ENCODE measurements around the gene ATP8A2. TPM values are rescaled to one million over a fixed set of nuclear protein-coding genes. Genes with fewer than 3 reads are reported as not detected.

ATP8A2 gene
- total RNA-seq, 1 donor from 2014 or later = not detected

DNA sequence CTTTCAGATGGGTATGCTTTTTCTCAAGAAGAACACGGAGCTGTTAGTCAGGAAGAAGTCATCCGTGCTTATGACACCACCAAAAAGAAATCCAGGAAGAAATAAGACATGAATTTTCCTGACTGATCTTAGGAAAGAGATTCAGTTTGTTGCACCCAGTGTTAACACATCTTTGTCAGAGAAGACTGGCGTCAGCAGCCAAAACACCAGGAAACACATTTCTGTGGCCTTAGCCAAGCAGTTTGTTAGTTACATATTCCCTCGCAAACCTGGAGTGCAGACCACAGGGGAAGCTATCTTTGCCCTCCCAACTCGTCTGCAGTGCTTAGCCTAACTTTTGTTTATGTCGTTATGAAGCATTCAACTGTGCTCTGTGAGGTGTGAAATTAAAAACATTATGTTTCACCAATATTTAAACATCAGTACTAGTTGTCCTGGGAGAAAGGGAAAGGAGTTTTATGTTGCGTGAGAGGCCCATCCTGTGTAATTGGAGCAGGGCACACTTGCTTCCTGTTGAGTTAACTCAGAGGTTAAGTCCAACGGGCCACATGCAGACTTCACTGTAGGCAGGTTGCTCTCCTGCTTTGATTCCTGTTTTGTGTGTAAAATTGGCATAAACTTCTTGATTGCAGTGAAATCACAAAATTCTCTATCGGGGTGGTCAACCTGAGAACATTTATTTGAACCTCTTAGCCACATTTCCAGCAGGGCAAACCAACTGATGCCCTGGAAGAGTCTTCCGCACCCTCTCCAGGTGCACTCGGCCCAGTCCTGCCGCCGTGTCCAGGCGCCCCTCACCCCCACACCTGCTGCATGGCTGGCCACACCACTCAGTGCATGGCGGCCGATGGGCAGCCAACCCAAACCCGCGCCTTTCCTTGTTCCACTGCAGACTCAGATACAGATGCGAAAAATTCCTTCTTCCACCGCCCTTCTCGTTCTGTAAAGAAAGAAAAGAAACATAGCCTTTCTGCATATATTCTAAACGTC lies 648.4 kb downstream of the ATP8A2 start:
- no peak for ATAC-seq

DNA sequence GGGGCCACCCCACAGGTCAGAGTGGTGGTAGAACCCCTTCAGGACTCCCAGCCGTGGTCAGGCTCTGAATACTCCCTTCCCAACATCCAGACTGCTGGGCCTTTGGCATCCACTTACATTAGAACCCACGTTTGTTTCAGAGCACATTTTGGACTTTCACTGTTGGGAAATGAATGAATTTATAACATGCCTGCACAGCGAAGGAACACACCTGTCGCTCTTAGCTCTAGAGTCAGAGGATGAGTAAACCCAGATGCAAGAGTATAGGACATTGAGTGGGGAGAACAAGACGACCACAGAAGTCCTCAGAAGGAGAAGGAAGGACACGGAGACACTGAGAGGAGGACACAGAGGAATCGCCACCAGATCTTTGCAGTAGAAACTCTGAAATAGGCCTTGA lies 649.1 kb downstream of the ATP8A2 start:
- no peak for ATAC-seq

DNA sequence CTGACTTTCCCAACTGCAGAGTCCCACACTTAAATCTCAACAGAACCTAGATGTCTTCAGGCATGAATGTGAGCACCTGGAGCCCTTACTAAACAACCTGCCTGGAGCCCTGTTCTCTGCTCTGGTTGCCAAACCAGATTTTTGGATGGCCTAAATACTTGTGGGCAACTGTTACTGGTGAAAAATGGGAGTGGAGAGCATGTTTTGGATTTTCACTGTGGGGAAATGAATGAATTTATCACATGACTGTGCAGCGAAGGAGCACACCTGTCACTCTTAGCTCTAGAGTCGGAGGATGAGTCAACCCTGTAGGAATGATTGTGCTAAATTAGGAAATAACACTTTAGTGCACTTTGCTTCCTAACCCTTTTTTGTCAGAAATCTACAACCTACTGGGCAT lies 649.7 kb downstream of the ATP8A2 start:
- peak; percentile 73 for ATAC-seq

DNA sequence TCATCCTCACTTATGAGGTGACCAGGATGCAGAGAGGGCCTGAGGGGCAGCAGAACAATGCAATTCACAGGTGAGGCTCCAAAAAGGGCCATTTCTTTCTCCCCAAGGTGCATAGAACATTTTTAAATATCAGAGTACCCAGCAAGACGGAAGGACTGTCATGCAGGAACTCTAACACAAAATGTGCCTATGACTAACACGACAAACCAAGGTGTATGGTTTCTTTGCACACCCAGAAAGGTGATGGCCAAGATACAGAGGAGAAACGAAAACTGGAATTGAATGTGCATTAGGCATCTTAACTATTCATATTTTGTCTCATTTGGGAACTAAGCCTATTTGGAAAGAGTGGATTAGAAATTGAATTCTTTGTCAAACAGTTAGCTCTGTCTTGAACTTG lies 650.2 kb downstream of the ATP8A2 start:
- no peak for ATAC-seq

DNA sequence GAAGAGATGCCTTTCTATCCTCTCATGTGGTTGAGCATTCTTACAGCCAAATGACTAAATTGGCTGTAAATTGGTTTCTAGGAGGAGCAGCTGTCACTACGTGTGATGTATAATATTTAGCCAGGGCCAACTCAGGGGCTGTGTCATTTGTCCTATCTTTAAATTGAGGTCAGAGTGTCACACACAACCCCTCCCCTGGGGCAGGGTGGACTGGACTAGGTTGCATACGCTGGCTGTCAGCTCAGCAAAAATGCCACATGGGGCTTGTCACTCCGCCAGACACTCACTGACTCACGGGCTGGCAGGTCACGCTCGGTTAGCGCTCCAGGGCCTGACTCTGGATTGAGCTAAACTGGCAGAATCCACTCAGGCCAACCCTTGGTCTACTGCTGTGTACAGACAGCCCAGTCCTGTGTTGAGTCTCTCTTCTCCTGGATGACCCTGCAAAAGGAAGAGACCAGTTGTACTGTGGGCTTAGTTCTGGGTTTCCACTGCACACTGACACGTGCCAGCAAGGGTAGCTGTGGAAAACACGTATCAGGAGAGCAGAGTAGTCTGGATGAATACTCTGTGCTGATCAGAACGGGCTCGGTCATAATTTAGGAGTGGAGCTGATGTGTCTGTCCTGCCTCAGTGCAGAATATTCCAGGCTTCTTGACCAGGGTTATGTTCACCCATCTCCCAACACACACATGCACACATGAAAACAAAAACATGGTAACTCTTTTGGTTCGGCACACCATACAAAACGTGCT lies 650.9 kb downstream of the ATP8A2 start:
- peak; percentile 94 for ATAC-seq

DNA sequence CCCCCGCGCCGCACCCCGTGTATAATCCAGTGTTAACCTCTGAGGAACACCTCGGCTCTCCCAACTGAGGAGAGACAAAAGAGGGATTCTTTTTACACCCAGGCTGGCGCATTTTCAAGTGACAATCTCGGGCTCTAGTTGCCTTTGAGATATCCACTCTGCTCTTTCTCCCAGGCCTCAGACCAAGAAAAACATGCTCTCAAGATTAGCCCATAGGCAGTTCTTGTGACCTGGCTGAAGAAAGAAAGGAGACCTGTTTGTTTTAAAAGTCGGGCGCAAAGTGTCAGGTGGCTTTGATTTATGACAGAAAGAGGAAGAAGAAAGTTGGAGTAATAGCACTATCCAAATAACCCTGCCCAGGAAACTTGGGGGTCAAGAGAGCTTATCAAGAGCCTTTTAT lies 652.8 kb downstream of the ATP8A2 start:
- no peak for ATAC-seq

DNA sequence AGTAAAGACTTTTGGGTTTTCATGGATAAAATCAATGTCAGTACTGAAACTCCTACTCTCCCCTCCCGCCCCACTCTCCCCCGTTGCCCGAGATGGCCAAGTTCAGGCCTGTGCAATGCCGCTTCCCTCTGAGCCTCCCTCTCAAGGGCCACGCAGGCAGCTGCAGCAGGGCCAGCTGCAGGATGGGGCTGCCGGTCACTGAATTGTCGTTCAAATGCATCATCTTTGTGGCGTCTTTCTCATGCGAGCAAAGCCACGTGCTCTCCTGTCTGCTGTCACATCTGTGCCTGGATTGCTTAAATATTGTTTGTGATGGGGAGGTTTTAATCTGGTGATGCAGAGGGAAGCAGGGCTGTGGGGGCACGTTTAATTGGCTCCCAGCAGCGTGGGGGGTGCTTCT lies 653.4 kb downstream of the ATP8A2 start:
- no peak for ATAC-seq

DNA sequence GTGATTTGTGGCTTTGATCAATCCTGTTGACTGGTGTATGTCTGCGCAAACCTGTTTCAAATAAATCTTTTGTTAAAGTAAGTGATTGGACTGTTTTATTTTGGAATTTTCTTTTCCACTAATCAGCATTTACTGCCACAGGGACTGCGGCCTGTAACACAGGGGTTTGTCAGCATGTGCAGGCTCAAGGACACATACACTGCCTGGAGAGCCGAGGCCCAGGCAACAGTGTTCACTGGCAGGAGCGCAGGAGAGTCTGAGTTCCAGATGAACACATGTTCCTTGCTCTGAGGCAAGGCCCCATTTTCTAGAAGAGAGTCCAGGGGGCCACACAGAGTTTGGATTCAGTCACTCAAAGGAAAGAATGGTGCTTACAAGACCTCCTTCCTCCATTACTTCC lies 654.0 kb downstream of the ATP8A2 start:
- no peak for ATAC-seq

DNA sequence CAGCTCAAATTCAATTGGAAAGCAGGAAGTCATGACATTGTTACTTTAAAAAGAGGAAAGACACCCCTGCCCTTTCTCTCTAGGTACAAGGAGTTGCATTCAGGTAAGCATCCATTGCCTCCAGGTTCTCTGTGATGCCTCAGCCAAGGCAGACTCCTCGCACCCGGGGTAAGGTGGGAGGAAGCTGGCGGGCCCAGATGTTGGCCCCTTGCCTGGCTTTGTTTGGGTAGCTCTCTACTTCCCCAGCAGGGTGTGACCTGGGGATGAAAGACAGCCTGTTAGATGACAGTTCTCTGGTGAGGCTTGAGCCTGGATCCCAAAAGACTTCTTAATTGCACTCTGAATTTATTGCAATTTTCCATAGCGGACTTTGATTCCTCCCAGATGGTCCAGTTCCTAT lies 654.4 kb downstream of the ATP8A2 start:
- ATAC-seq = no peak

DNA sequence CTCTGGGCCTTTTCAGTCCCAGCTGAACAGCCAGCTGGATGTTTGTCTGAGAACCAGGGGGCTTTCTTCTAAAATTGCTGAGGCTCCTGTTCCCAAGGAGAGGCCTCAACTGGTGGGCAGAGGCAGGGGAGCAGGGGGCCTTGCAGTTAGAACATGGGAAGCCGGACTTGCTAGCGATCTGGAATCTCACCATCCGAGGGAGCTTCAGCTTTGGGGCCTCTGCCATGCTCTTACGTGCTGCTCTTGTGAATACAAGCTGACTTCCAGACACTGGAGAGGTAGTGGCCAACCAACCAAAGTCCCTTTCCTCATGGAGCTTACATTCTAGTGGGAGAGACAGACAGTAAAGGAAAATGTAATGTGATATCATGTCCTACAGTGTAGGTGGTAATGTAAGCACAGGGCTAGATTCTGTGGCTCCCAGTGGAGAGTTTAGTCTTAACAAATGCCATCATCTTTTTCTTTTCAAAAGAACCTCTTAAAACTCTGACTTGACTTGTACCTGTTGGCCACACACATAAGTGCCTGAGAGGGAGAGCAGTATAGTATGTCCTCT lies 657.9 kb downstream of the ATP8A2 start:
- ATAC-seq = no peak

DNA sequence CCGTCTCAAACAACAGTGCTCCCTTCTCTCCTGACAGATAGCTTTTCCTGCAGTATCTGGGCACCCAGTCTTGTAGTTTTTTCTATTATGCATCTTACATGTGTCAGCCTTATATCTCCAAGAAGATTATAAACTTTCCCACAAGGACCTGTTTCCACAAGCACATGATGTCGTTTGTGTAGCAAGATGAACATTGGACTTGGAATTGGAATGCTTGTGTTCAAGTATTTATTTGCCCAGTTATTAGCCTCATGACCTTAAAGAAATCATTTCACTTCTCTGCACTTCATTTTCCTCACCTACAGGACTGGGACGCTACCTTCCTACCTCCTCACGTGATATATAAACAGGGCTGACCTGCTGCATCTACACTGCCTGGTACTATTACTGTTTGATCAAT lies 658.6 kb downstream of the ATP8A2 start:
- no peak for ATAC-seq

DNA sequence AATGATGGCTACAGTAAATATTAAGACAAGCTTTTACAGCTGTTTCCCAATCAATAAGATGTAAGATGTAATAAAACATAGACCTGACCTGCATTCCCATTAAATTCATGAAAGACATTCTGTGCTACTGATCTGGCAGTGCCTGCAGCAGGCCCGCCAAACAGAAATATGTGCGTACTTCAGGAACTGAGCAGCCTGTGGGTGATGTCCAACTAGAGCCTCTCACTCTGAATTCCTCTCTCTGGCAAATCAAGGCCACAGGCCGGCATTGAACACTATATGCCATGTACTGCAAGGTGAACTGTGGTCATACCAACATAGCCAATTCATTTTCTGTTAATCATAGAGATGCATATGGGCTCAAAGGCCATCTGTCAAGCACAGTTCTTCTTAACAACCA lies 662.2 kb downstream of the ATP8A2 start:
- ATAC-seq = no peak

DNA sequence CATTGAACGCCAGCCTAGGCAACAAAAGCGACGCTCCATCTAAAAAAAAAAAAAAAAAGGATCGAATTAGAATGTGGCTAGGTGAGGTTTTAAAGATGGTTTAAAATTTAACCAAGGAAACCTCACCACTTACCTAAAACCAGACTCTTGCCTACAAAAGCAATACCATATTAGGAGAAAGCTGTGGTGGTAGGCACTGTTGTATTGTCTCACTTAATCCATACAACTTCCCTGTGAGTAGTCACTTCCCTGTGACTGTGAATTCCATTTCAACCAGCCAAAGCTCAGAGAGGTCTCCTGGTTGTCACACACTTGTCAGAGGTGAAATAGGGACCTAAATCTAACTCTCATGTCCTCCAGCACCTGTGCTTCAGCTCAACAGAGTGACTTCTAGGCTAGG lies 664.6 kb downstream of the ATP8A2 start:
- no peak for ATAC-seq

DNA sequence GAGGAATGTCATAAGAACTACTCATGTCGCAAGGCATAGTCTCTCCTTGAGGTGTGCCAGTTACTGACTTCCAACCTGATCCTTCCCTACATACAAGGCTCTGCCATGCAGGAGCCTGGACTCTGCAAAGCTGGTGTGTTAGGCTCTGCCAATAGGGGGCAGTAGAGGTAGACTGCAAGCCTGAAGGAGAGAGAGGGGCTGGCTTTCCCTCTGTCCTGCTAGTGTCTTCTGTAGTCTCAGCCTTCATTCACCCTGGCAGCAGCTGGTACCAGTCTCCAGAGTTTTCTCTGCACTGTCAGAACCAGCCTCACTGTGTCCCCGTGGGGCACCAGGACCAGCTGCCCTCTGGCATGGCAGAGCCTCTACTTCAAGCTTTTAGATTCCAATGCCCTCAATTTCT lies 665.5 kb downstream of the ATP8A2 start:
- peak; percentile 33 for ATAC-seq

DNA sequence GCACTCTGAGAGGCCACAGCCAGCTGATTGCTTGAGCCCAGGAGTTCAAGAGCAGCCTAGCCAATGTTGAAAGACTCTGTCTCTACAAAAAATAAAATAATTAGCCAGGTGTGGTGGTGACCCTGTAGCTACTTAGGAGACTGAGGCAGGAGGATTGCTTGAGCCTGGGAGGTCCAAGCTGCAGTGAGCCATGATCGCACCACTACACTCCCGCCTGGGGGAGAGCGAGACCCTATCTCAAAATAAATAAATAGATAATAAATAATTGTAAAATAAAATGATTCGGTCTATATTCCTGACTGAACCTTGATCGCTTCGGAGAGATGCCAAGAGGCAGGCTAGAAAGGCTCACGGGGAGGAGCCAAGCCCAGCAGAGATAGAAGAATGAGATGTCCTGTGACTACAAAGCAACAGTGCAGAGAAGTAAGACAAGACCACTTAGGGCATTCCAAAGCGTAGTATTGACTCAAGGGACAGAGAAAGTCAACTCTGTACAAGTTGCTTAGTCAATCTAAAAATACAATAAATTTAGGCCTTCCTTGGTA lies 667.2 kb downstream of the ATP8A2 start:
- ATAC-seq = no peak

DNA sequence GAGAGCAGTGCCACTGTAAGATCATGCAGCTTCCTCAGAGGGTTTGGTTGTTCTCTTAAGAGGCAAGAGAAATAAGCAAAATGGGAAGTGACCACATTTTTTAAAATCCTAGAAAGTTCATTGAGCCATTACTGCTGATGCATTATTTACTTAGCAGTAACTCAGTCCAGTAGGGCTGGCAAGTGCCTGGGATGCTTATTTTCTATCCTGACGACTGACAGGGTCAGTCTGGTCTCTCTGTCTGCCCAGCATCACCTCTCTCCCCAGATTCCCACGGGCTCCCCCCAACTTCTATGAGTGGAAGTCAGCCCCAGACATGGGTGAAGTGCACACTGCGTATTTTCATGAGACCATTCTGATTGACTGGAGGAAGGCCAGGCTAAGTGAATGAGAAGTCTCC lies 669.7 kb downstream of the ATP8A2 start:
- ATAC-seq = no peak

DNA sequence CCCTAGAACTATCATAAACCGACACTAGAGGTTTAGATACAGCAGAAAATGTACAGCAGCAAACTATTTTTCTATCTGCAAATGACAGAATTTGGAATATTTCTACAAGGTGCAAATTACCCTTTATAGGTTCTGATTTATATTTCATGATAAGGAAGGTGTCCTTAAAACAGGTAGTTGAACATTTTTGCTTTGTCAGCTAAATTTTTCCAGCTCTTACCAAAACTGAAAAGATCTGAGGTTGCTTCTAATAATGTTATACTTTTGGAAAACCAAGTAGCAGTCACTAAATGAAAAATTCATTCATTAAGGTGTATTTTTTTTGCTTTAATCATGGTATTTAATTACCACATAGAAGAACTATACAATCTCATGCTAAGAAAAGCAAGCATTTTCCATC lies 671.0 kb downstream of the ATP8A2 start:
- no peak for ATAC-seq

DNA sequence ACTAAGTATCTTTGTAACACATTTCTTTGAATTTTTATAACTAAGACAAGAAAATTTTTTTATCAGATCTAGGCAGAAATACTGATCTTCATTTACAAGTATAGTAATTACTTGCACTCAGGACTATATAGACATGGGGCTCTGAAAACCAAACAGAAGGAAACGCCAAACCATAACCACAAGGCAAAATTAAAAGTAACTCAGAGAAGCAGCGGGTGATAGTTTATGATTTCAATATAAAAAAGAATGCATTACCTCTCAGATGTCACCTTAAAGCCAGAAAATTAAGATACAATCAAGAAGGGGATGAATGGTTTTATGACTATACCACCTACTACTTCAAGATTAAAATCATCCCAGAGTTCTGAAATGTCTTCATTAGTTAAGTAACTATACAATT lies 673.4 kb downstream of the ATP8A2 start:
- ATAC-seq = no peak

DNA sequence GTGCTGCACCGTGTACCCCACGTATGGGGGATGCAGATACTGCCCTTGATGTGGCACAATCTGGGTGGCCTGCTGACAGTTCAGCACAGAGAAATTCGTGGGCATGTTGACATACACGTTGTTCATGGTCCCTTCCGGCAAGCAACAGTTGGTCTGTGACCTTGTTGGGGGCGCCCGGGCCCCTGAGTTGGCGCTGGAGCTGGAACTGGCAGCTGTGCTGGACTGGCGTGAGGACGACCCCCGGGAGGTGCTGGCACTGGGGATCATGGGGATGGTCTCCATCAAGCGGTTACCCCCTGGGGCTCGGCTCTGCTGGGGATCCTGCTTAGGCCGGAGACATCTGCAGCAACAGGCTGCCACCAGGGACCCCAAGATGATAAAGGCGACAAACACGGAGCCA lies 674.9 kb downstream of the ATP8A2 start:
- ATAC-seq = no peak

DNA sequence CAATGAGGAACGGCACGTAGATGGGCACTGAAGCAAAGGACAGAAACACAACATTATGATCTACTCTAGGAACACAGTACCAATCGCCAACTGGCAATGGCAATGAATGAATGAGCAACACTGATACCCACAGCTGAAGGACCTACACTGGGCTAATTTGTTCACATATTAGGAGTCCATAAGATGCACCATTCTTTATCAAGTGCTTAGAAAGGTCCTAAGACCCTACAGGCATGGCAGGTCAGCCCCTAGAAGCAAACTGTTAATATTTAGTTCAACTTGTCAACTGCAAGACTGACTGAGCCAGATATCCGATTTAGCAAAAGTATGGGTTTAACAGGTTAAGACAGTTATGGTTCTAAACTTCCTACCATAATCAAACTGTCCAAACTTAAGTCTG lies 675.3 kb downstream of the ATP8A2 start:
- no peak for ATAC-seq

DNA sequence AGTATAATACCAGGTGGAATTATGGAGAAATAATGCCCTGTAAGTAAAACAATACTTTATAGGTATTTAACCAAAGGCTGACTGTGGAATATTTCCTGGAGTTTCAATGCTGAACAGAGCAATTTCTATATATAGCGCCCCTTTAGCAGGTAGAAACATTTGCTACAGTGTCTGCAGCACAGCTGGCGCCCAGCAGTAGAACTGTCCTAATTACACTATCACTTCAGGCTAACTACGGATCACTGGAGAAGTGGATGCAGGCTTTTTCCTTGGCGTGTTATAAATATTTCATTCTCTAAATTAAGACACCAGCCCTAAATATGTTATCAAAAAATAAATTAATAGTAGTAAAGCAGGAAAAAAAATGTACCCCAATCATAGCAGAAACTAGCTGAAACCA lies 677.0 kb downstream of the ATP8A2 start:
- ATAC-seq = no peak

DNA sequence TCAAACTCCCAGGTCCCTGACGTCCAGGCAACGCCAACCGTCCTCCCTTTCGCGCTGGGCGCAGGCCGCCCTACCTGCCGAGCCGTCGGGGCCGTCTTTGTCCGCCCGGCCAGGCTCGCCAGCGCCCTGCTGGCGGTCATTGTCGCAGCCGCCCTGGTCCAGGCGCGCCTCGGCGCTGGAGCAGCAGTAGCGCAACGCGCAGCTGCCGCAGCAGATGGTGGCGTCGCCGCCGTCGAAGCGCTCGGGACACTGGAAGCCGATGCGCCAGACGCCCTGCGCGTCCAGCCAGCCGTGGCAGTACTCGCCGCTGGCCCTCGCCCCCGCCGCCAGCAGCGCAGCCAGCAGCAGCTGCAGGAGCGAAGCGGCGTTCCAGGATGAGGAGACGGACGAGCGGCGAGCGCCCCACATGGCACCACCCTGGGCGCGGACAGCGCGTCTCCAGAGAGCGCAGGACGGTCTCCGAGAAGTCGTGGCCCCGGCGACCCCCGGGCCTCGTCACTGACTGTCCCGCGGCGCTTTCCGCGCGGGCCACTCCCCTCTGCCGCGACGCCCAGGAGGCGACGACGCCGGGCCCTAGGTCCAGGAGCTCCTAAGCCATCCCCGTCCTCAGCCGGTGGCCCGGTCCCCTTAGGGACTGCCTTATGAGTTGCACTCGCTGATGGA lies 678.9 kb downstream of the ATP8A2 start:
- peak; percentile 37 for ATAC-seq

DNA sequence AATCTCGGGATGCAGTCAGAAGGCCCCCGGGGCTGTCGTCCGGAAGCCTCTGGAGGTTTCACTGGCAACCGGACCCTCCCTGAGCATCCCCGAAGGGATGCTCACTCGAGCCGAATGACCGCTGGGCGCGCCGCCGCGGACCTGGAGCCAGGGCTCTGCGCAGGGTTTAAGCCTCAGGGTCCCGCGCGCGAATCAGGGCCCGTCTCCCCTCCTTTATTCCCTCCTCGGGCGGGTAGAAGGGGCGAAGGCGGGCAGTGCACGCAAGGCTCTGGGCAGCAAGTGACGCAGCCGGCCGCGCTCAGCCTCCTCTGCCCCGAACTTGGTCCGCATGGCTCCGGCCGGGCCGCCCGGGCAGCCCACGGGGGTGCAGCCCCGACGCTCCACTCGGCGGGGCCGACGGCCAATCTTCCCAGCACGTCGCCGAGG lies 679.5 kb downstream of the ATP8A2 start:
- ATAC-seq = no peak

Data from esophagus mucosa (tissue), 1 donor.